GM13977 (cell line): ENCODE results near the gene EI24.

ENCODE experiments used
- DNase-seq: peaks from one replicate; pipeline ENCODE4 v3.0.0; 2012; ENCODE audit warnings: low spot score
- in situ Hi-C: fragments of 300-500 bp; cut with MboI; formaldehyde crosslinking; loops from one replicate; pipeline ENCODE4 v1.12.0; 2022; ENCODE audit warnings: low sequenced_read_pairs, low pct_unique_long_range_greater_than_20kb, mixed read lengths, inconsistent platforms; ENCODE audit not compliant: unreplicated experiment
- TF ChIP-seq, protein P1 (sequence below): IDR thresholded peaks from 2 replicates; pipeline ENCODE4 v1.5.1; 2012; ENCODE audit warnings: mild to moderate bottlenecking, control low read depth; ENCODE audit not compliant: insufficient read depth; ENCODE audit errors: extremely low read depth, missing control alignments

EI24 gene

DNA sequence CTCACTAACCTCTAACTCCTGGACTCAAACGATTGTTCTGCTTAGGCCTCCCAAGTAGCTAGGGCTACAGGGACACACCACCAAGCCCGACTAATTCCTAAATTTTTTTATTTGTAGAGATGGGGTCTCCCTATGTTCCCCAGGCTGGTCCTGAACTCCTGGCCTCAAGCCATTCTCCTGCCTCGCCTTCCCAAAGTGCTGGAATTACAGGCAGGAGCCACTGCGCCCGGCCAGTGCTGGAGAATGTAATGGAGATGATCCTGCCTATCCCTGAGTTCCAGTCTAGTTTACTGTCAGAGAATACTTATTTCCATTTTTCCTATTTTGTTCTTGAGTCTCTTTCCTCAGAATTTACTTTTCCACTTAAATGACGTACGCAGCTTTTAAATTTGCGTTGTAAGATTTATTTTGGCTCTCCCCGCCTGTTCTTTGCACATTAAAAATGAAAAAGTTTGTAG, 55.5 kb downstream of the EI24 start, which contains the start of gene CHEK1:
Gene CHEK1 (plus strand): TSS at position 408 of the 458 bp plus-strand sequence. CDS start 1,606 bp downstream, outside the sequence.
- TF ChIP-seq, protein P1, sequence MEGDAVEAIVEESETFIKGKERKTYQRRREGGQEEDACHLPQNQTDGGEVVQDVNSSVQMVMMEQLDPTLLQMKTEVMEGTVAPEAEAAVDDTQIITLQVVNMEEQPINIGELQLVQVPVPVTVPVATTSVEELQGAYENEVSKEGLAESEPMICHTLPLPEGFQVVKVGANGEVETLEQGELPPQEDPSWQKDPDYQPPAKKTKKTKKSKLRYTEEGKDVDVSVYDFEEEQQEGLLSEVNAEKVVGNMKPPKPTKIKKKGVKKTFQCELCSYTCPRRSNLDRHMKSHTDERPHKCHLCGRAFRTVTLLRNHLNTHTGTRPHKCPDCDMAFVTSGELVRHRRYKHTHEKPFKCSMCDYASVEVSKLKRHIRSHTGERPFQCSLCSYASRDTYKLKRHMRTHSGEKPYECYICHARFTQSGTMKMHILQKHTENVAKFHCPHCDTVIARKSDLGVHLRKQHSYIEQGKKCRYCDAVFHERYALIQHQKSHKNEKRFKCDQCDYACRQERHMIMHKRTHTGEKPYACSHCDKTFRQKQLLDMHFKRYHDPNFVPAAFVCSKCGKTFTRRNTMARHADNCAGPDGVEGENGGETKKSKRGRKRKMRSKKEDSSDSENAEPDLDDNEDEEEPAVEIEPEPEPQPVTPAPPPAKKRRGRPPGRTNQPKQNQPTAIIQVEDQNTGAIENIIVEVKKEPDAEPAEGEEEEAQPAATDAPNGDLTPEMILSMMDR, result no peak
- in situ Hi-C loops, result no loop called here
- DNase-seq, result no peak

DNA sequence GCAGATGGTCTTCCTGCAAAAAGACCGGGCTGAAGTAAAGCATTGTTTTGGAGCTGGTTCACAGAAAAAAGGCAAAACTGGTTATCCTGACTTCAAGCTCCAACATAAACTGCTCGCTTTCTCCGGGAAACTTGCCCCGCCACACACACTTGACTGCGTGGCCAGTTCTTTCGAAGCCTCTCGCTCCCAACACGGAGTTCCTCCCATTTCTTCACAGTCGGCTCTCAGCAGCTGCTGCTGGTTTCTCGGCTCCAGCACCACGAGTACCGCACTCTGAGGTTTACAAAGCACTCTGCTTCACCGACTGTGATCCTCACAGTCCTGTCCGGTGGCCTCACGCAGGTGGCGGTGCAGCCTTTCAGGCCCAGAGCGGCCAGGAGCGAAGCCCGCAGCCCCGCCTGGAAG, 56.0 kb downstream of the EI24 start:
- DNase-seq, result no peak
- TF ChIP-seq, protein P1, result no peak
- in situ Hi-C loops, result no loop called here

DNA sequence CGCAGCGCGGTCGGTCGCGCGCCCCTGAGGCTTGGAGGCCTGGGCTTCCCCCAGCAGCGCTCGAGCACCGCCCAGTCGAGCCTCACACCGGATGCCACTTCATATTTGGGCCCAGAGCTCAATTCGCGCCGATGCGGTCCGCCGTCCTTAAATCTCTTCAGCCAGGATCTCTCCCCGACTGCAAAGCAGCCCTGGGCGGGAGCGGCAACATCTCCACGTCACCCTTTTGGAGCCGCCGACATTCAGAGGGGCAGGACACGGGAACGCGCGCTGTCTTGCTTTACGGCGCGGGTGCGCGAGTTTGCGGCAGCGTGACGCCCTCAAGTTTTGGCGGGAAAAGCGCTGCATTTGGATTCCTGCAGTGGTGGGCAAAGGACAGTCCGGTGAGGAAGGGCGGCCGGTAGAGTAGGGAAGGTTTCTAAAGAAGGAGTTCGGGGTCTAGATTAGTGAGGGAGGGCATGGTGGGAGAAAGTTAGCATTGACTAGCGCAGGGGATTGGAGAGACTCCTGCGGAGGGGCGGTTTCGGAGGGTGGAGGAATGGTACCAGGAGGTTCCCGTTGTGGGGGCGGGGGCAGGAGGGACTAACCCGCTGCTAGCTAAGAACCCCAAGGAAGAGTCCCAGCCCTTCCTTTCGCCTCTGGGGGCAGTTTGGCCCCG, 56.5 kb downstream of the EI24 start:
- in situ Hi-C loops, result no loop called here
- DNase-seq, result peak; percentile 81
- TF ChIP-seq, protein P1, result no peak

DNA sequence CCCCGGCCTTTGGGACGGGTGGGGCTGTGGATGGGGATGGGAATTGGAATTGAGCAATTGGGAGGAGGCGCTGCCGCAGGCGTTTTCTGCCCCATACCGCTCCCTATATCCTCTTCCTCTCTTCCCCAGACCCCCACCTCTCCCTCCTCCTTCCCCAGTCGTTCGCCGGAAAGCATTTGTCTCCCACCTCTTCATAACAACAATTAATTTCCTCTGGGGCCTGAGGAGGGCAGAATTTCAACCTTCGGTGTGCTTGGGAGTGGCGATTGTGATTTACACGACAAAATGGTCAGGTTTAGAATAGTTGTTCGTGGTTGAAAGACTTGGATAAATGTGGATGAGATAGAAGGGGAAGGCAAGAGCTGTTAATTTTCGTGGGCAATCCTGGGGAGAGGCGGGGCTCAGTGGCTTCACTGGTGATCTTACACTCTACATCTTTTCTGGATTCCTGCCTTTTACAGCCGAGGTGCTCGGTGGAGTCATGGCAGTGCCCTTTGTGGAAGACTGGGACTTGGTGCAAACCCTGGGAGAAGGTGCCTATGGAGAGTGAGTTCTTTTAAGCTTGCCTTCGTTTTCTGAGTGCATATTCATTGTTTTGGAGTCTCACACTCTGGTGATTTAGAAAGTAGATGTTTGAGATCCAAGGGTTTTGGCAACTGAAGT, 57.1 kb downstream of the EI24 start:
- in situ Hi-C loops, result no loop called here
- DNase-seq, result peak; percentile 54
- TF ChIP-seq, protein P1, result peak; percentile 47

DNA sequence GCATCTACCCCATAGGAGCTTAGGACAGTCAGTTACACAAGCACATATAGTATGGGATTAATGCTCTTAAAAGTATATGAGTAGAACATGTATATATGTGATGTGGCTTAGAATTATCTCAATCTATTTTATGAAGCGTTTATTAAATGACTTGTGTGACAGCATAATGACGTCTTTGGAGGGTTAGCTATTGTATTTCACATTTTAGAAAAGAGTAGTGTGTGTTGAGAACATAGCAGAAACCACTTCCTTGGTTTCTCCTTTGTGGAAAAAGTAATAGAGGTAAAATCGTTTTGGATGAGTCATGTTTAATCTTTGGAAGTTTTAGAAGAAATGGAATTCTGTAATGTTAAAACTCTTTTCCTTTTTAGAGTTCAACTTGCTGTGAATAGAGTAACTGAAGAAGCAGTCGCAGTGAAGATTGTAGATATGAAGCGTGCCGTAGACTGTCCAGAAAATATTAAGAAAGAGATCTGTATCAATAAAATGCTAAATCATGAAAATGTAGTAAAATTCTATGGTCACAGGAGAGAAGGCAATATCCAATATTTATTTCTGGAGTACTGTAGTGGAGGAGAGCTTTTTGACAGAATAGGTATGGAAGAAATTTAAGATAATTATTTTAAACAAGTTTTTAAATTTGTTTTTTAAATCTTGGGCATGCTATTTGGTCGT, 58.1 kb downstream of the EI24 start:
- TF ChIP-seq, protein P1, result no peak
- in situ Hi-C loops, result no loop called here
- DNase-seq, result no peak
